WTC11 (cell line): ENCODE data around the gene MAMSTR. TPM values are rescaled to one million over a fixed set of nuclear protein-coding genes. Genes with fewer than 3 reads are reported as not detected.

ENCODE experiments used
- ATAC-seq: fragments of 200-7000 bp; cut with Tn5 transposase; 2 replicates; pipeline ENCODE4 v1.10.0; 2021; ENCODE audit warnings: mild to moderate bottlenecking, moderate library complexity
- CTCF ChIA-PET: fragments of 300-600 bp; sonication (Branson Sonifier 250); formaldehyde crosslinking; loops from one replicate; lab custom pipeline; 2021; ENCODE audit warnings: antibody characterized with exemption; lab: Charles Lee
- POLR2A ChIA-PET: fragments of 350-600 bp; sonication (Branson Sonifier 250); formaldehyde crosslinking; loops from one replicate; lab custom pipeline; 2021; ENCODE audit warnings: antibody characterized with exemption; lab: Charles Lee
- DNase-seq: peaks from one replicate; pipeline ENCODE4 v3.0.0; 2021; ENCODE audit warnings: low spot score
- H3K27ac Mint-ChIP-seq: 2 replicates; pipeline ENCODE4 v1.8.0; 2021; ENCODE audit warnings: mixed read lengths
- H3K27me3 Mint-ChIP-seq: 2 replicates; pipeline ENCODE4 v1.8.0; 2021; ENCODE audit warnings: low read depth, mild to moderate bottlenecking, moderate library complexity, mixed read lengths
- H3K36me3 Mint-ChIP-seq: 2 replicates; pipeline ENCODE4 v1.8.0; 2021; ENCODE audit warnings: mixed read lengths
- H3K4me1 Mint-ChIP-seq: 2 replicates; pipeline ENCODE4 v1.8.0; 2022; ENCODE audit warnings: mixed read lengths
- H3K4me3 Mint-ChIP-seq: 2 replicates; pipeline ENCODE4 v1.8.0; 2021; ENCODE audit warnings: mild to moderate bottlenecking, moderate library complexity, mixed read lengths
- H3K9me3 Mint-ChIP-seq: 2 replicates; pipeline ENCODE4 v1.8.0; 2021; ENCODE audit warnings: mixed read lengths
- ATF2 ChIP-seq: sonication (generic); formaldehyde crosslinking; IDR thresholded peaks from 2 replicates; pipeline ENCODE4 v1.8.1; 2022; ENCODE audit warnings: low read depth, missing genetic modification reagents, borderline replicate concordance
- CREM ChIP-seq: sonication (generic); formaldehyde crosslinking; IDR thresholded peaks from 2 replicates; pipeline ENCODE4 v1.8.1; 2022; ENCODE audit warnings: mild to moderate bottlenecking, missing genetic modification reagents, moderate library complexity
- IRF1 ChIP-seq: sonication (generic); formaldehyde crosslinking; IDR thresholded peaks from 2 replicates; pipeline ENCODE4 v1.8.0; 2023; ENCODE audit warnings: missing genetic modification reagents
- KAT7 ChIP-seq: sonication (generic); formaldehyde crosslinking; IDR thresholded peaks from 2 replicates; pipeline ENCODE4 v1.8.1; 2023; ENCODE audit warnings: missing genetic modification reagents, mild to moderate bottlenecking, borderline replicate concordance
- MXD4 ChIP-seq: fragments of 250-450 bp; sonication (Bioruptor Pico); IDR thresholded peaks from 2 replicates; pipeline ENCODE4 v1.8.0; 2021; ENCODE audit warnings: mild to moderate bottlenecking, moderate library complexity, borderline replicate concordance
- RELA ChIP-seq: sonication (generic); formaldehyde crosslinking; IDR thresholded peaks from 2 replicates; pipeline ENCODE4 v1.8.1; 2022; ENCODE audit warnings: missing genetic modification reagents, mild to moderate bottlenecking, borderline replicate concordance
- RORB ChIP-seq: fragments of 250-450 bp; sonication (Bioruptor Pico); IDR thresholded peaks from 2 replicates; pipeline ENCODE4 v1.9.0; 2021; ENCODE audit warnings: mild to moderate bottlenecking
- TP53 ChIP-seq: sonication (generic); formaldehyde crosslinking; IDR thresholded peaks from 2 replicates; pipeline ENCODE4 v1.8.1; 2023; ENCODE audit warnings: mild to moderate bottlenecking, missing genetic modification reagents
- USF1 ChIP-seq: sonication (generic); formaldehyde crosslinking; IDR thresholded peaks from 2 replicates; pipeline ENCODE4 v1.8.0; 2022; ENCODE audit warnings: mild to moderate bottlenecking, missing genetic modification reagents
- USF2 ChIP-seq: sonication (generic); formaldehyde crosslinking; IDR thresholded peaks from 2 replicates; pipeline ENCODE4 v1.8.1; 2023; ENCODE audit warnings: mild to moderate bottlenecking, missing genetic modification reagents, moderate library complexity
- ZNF121 ChIP-seq: sonication (generic); formaldehyde crosslinking; IDR thresholded peaks from 2 replicates; pipeline ENCODE4 v1.8.0; 2023; ENCODE audit warnings: missing genetic modification reagents
- ZNF232 ChIP-seq: sonication (generic); formaldehyde crosslinking; IDR thresholded peaks from 2 replicates; pipeline ENCODE4 v1.8.0; 2022; ENCODE audit warnings: mild to moderate bottlenecking, missing genetic modification reagents
- ZNF512 ChIP-seq: sonication (generic); formaldehyde crosslinking; IDR thresholded peaks from 2 replicates; pipeline ENCODE4 v1.8.1; 2022; ENCODE audit warnings: missing genetic modification reagents, borderline replicate concordance
- ZNF532 ChIP-seq: fragments of 250-450 bp; sonication (Bioruptor Pico); IDR thresholded peaks from 2 replicates; pipeline ENCODE4 v1.9.0; 2021; ENCODE audit warnings: mild to moderate bottlenecking, borderline replicate concordance
- total RNA-seq: library from RNA; stranded (reverse); gene quantifications from 3 replicates; pipeline ENCODE4 v1.2.3, GENCODE V29; 2021

The MAMSTR gene
- total RNA-seq, 1 experiment from 2014 or later = 1.4 TPM

GRCh38 chr19:48671446-48671995 lies 48.0 kb downstream of the MAMSTR start:
- peaks cover 10% of the 10 kb centered on the region for H3K9me3 Mint-ChIP-seq
- no peak for ATAC-seq
- H3K27me3 Mint-ChIP-seq = peaks cover 17% of the 10 kb centered on the region
- peaks cover 26% of the 10 kb centered on the region for H3K4me1 Mint-ChIP-seq
- no peak for DNase-seq
- H3K36me3 Mint-ChIP-seq = no peaks in the 10 kb centered on the region
- TF ChIP-seq CREM (CRISPR knock-in tag) (no peak), KAT7 (CRISPR knock-in tag) (no peak), RORB (CRISPR knock-in tag) (no peak), RELA (CRISPR knock-in tag) (no peak)
- ChIA-PET POLR2A (no interaction called here), CTCF (interaction anchor here (0.6 to 1.6 kb wide), 3 partner anchors 24 to 27 kb away, joined by 3 read pairs; partner anchors contain the start of genes CA11 and FUT2)
- no peak overlapping the region for H3K27ac Mint-ChIP-seq
- H3K4me3 Mint-ChIP-seq = no peak overlapping the region

GRCh38 chr19:48670699-48671445 lies 48.7 kb downstream of the MAMSTR start:
- POLR2A ChIA-PET = no interaction called here
- Mint-ChIP-seq H3K4me3 (no peak overlapping the region), H3K27me3 (peaks cover 17% of the 10 kb centered on the region), H3K4me1 (peaks cover 26% of the 10 kb centered on the region), H3K27ac (no peak overlapping the region), H3K9me3 (peaks cover 10% of the 10 kb centered on the region), H3K36me3 (no peaks in the 10 kb centered on the region)
- no peak for DNase-seq
- ATAC-seq = no peak
- TF ChIP-seq RELA (CRISPR knock-in tag) = 0 out of 2 replicates have a peak, but pooled peaks have one; percentile 6
- TF ChIP-seq TP53 (CRISPR knock-in tag) = no peak
- TF ChIP-seq MXD4 (CRISPR knock-in tag) = no peak
- CTCF ChIA-PET = interaction anchor here (1.3 to 1.6 kb wide), 2 partner anchors 25 kb away, joined by 3 read pairs; partner anchors contain the start of genes CA11 and FUT2

- ATAC-seq (no peak), DNase-seq (no peak)
- 0 out of 2 replicates have a peak, but pooled peaks have one; percentile 6 for TF ChIP-seq RELA (CRISPR knock-in tag)
- no peak for TF ChIP-seq ZNF121 (CRISPR knock-in tag)
- TF ChIP-seq ZNF232 (CRISPR knock-in tag) = no peak
- no peak for TF ChIP-seq ATF2
- Mint-ChIP-seq H3K36me3 (no peaks in the 10 kb centered on the region), H3K4me1 (peaks cover 19% of the 10 kb centered on the region), H3K27me3 (peaks cover 15% of the 10 kb centered on the region), H3K9me3 (peaks cover 10% of the 10 kb centered on the region), H3K27ac (no peak overlapping the region), H3K4me3 (no peak overlapping the region)
- ChIA-PET POLR2A (no interaction called here), CTCF (interaction anchor here (1.3 kb wide), 1 partner anchor 24 kb away, joined by 3 read pairs; the partner anchor contains the start of gene CA11)
Measured at GRCh38 chr19:48669903-48670668, 49.4 kb downstream of the MAMSTR start.

- DNase-seq (no peak), ATAC-seq (no peak)
- no peaks in the 10 kb centered on the region for H3K36me3 Mint-ChIP-seq
- no peak overlapping the region for H3K4me3 Mint-ChIP-seq
- peaks cover 6% of the 10 kb centered on the region for H3K4me1 Mint-ChIP-seq
- peaks cover 10% of the 10 kb centered on the region for H3K9me3 Mint-ChIP-seq
- no peak overlapping the region for H3K27ac Mint-ChIP-seq
- ChIA-PET CTCF (no interaction called here), POLR2A (no interaction called here)
- peaks cover 3% of the 10 kb centered on the region for H3K27me3 Mint-ChIP-seq
- TF ChIP-seq USF1 (CRISPR knock-in tag) = no peak
- TF ChIP-seq RELA (CRISPR knock-in tag) = no peak
- no peak for TF ChIP-seq IRF1 (CRISPR knock-in tag)
- TF ChIP-seq USF2 (CRISPR knock-in tag) = no peak
- TF ChIP-seq RORB (CRISPR knock-in tag) = no peak
- no peak for TF ChIP-seq ZNF512 (CRISPR knock-in tag)
- no peak for TF ChIP-seq ZNF532 (CRISPR knock-in tag)
Measured at GRCh38 chr19:48668761-48669160, 50.8 kb downstream of the MAMSTR start.
